Stomach (tissue), 9 donors: ENCODE results near the gene KLHL29. TPM values are rescaled to one million over a fixed set of nuclear protein-coding genes. Genes with fewer than 3 reads are reported as not detected.

ENCODE experiments used
- DNase-seq, 2 donors: peaks; one replicate each; pipeline versions ENCODE4 v3.0.0 to v3.0.0-alpha.2; 2013 to 2019
- H3K27ac ChIP-seq, 5 donors: fragments of 200-600 bp in 4 of 5; sonication (generic) in 4 of 5; one replicate each; pipeline ENCODE4 v1.5.1; 2013 to 2019; ENCODE audit warnings: mild to moderate bottlenecking in 1 of 5, moderate library complexity in 1 of 5
- H3K27me3 ChIP-seq, 3 donors: fragments of 200-600 bp; sonication (generic); one replicate each; pipeline ENCODE4 v1.5.1; 2017 to 2019; ENCODE audit warnings: mixed run types in 1 of 3
- H3K36me3 ChIP-seq, 4 donors: fragments of 200-600 bp; sonication (generic); 1 replicate in 3 of 4; 2 replicates in 1 of 4; pipeline ENCODE4 v1.5.1; 2016 to 2019
- H3K4me1 ChIP-seq, 4 donors: fragments of 200-600 bp; sonication (generic); one replicate each; pipeline ENCODE4 v1.5.1; 2016 to 2019
- H3K4me3 ChIP-seq, 4 donors: fragments of 200-600 bp; sonication (generic) in 3 of 4; one replicate each; pipeline ENCODE4 v1.5.1; 2016 to 2019; ENCODE audit warnings: mild to moderate bottlenecking in 1 of 4
- H3K9me3 ChIP-seq, 4 donors: fragments of 200-600 bp; sonication (generic); one replicate each; pipeline ENCODE4 v1.5.1; 2016 to 2019
- EP300 ChIP-seq: sonication (generic); formaldehyde crosslinking; IDR thresholded peaks from one replicate; pipeline ENCODE4 v1.6.1; 2017; ENCODE audit warnings: antibody characterized with exemption
- POLR2A ChIP-seq, 4 donors: fragments of 450-650 bp; IDR thresholded peaks; one replicate each; pipeline ENCODE4 v1.6.1; 2016; ENCODE audit warnings: antibody characterized with exemption in 4 of 4, control low read depth in 2 of 4, mild to moderate bottlenecking in 1 of 4, moderate library complexity in 1 of 4
- POLR2AphosphoS5 ChIP-seq, 3 donors: sonication (generic); formaldehyde crosslinking; IDR thresholded peaks; one replicate each; pipeline ENCODE4 v1.6.1; 2016; ENCODE audit warnings: antibody characterized with exemption in 3 of 3
- WGBS, 5 donors: extraction: QIAGEN DNeasy Blood & Tissue Kit in 3 of 5; methylation state at CpG; one replicate each; pipeline versions ENCODE4 v1.1.5 to v1.1.7; 2013 to 2018; 5-methylcytosine and 5-hydroxymethylcytosine counted together
- intact Hi-C: fragments of 100-400 bp; cut with DNase I; formaldehyde crosslinking; loops from one replicate; pipeline ENCODE4 v1.15.1; 2023; ENCODE audit warnings: low total_unique reads
- polyA plus RNA-seq, 3 donors: library from polyadenylated mRNA; stranded (reverse); fragments of 200-250 nt; gene quantifications; one replicate each; pipeline ENCODE4 v1.2.3, GENCODE V29; 2013
- total RNA-seq, 5 donors: library from RNA; depleted of rRNA; stranded (reverse); fragments of >200 nt; gene quantifications; one replicate each; pipeline versions ENCODE4 v1.1.0 to v1.2.3, GENCODE V29; 2014 to 2016
- TF ChIP-seq, protein P1 (sequence below), 7 experiments: fragments of 450-650 bp in 4 of 7; fragments of 200-600 bp in 3 of 7; sonication (generic) in 3 of 7; IDR thresholded peaks; one replicate each; pipeline ENCODE4 v1.5.1; 2016 to 2019; ENCODE audit warnings: antibody characterized with exemption in 7 of 7, control low read depth in 2 of 7, mild to moderate bottlenecking in 1 of 7
- donor health status: healthy with polysubstance abuse.
- donor health status: Bipolar disorder and iron deficiency.
- donor health status: healthy.

The KLHL29 gene
- total and polyA plus RNA-seq, 8 donors: under 0.01 to 6.6 (median 1.3) TPM

- Histone ChIP-seq H3K9me3 (no peaks in the 10 kb centered on the region), H3K27ac (peak overlapping the region in 3 of 5 donors; percentile 53 to 84 (median 57))
- 72 to 87% (median 85%) methylated on average over 2 of the region's 2 CpGs for WGBS, 5 donors
Measured at GRCh38 chr2:23430263-23430662, 45.3 kb downstream of the KLHL29 start.

DNA sequence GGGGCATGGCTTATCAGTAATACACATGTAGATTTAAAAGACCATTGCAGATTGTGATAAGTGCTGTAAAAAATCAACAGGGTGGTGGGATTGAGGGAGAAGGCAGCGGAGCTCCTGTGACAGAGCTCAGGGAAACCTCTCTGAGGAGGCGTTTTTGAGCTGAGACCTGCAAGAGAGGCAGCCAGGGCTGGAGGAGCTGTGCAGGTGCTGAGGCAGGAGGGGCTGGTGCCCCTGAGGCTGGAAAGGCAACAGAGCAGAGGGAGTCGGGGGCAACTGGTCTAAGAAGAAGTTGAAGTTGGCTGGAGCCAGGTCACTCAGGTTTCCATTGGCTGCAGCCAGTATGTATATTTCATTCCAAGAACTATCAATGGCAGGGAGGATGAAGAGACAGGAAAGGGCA is 47.6 kb downstream of the KLHL29 start:
- Histone ChIP-seq H3K4me3 (no peak overlapping the region), H3K27me3 (no peaks in the 10 kb centered on the region), H3K27ac (peak overlapping the region in 1 of 5 donors; percentile 84), H3K9me3 (no peaks in the 10 kb centered on the region), H3K36me3 (no peaks in the 10 kb centered on the region), H3K4me1 (peaks cover 0 to 28% (median 5%) of the 10 kb centered on the region in 4 donors)
- intact Hi-C loops: no loop called here
- DNase-seq: no peak
- TF ChIP-seq EP300 (no peak), POLR2AphosphoS5 (IDR thresholded peaks at IDR 0.05) (no peak), POLR2A (IDR thresholded peaks at IDR 0.05) (no peak)
- TF ChIP-seq, protein P1, sequence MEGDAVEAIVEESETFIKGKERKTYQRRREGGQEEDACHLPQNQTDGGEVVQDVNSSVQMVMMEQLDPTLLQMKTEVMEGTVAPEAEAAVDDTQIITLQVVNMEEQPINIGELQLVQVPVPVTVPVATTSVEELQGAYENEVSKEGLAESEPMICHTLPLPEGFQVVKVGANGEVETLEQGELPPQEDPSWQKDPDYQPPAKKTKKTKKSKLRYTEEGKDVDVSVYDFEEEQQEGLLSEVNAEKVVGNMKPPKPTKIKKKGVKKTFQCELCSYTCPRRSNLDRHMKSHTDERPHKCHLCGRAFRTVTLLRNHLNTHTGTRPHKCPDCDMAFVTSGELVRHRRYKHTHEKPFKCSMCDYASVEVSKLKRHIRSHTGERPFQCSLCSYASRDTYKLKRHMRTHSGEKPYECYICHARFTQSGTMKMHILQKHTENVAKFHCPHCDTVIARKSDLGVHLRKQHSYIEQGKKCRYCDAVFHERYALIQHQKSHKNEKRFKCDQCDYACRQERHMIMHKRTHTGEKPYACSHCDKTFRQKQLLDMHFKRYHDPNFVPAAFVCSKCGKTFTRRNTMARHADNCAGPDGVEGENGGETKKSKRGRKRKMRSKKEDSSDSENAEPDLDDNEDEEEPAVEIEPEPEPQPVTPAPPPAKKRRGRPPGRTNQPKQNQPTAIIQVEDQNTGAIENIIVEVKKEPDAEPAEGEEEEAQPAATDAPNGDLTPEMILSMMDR (IDR thresholded peaks at IDR 0.05): no peak
- 53 to 65% (median 61%) methylated on average over 3 of the region's 3 CpGs for WGBS, 5 donors

More at GRCh38 chr2:23430263-23430662, 45.3 kb downstream of the KLHL29 start:
- H3K27me3 ChIP-seq: no peaks in the 10 kb centered on the region
- H3K36me3 ChIP-seq: no peaks in the 10 kb centered on the region
- peak in 1 of 2 donors; percentile 26 for DNase-seq
- TF ChIP-seq POLR2A (IDR thresholded peaks at IDR 0.05): no peak
- TF ChIP-seq POLR2AphosphoS5 (IDR thresholded peaks at IDR 0.05): peak in 2 of 3 donors; percentile 49 to 65
- intact Hi-C loops: no loop called here
- H3K4me1 ChIP-seq: peaks cover 0 to 23% (median 13%) of the 10 kb centered on the region in 4 donors
- H3K4me3 ChIP-seq: no peak overlapping the region

GRCh38 chr2:23433282-23433681 is 48.3 kb downstream of the KLHL29 start:
- Histone ChIP-seq H3K4me3 (no peak overlapping the region), H3K27me3 (no peaks in the 10 kb centered on the region), H3K4me1 (peaks cover 0 to 28% (median 5%) of the 10 kb centered on the region in 4 donors), H3K9me3 (no peaks in the 10 kb centered on the region), H3K36me3 (no peaks in the 10 kb centered on the region), H3K27ac (peak overlapping the region in 1 of 5 donors; percentile 84)
- peak in 1 of 2 donors; percentile 11 for DNase-seq
- WGBS, 5 donors: 87 to 92% (median 90%) methylated on average over 4 to 6 of the region's 6 CpGs
- intact Hi-C loops: no loop called here
- no peak for TF ChIP-seq POLR2AphosphoS5 (IDR thresholded peaks at IDR 0.05)
- TF ChIP-seq, protein P1 (IDR thresholded peaks at IDR 0.05): no peak
- no peak for TF ChIP-seq EP300
- no peak for TF ChIP-seq POLR2A (IDR thresholded peaks at IDR 0.05)

GRCh38 chr2:23434721-23435121 is 49.7 kb downstream of the KLHL29 start:
- Histone ChIP-seq H3K27ac (peak overlapping the region in 3 of 5 donors; percentile 40 to 84 (median 48)), H3K27me3 (no peaks in the 10 kb centered on the region), H3K9me3 (no peaks in the 10 kb centered on the region), H3K4me1 (peaks cover 0 to 28% (median 5%) of the 10 kb centered on the region in 4 donors), H3K36me3 (no peaks in the 10 kb centered on the region), H3K4me3 (no peak overlapping the region)
- DNase-seq: peak; percentile 17 to 45
- intact Hi-C loops: no loop called here
- 29 to 57% (median 49%) methylated on average over 5 to 6 of the region's 6 CpGs for WGBS, 5 donors
- TF ChIP-seq, protein P1 (IDR thresholded peaks at IDR 0.05): no peak
- peak in 1 of 3 donors; percentile 58 for TF ChIP-seq POLR2AphosphoS5 (IDR thresholded peaks at IDR 0.05)
- TF ChIP-seq EP300: peak; percentile 42
- TF ChIP-seq POLR2A (IDR thresholded peaks at IDR 0.05): no peak
